NCI-H146 treated with DMSO at 0.1 percent for 48 hours (cell line): ENCODE data around the gene LASP1.

Source experiments
- DNase-seq: peaks from one replicate; lab custom pipeline; 2025; ENCODE audit not compliant: unreplicated experiment; lab: John Stamatoyannopoulos, UW

Gene LASP1

DNA sequence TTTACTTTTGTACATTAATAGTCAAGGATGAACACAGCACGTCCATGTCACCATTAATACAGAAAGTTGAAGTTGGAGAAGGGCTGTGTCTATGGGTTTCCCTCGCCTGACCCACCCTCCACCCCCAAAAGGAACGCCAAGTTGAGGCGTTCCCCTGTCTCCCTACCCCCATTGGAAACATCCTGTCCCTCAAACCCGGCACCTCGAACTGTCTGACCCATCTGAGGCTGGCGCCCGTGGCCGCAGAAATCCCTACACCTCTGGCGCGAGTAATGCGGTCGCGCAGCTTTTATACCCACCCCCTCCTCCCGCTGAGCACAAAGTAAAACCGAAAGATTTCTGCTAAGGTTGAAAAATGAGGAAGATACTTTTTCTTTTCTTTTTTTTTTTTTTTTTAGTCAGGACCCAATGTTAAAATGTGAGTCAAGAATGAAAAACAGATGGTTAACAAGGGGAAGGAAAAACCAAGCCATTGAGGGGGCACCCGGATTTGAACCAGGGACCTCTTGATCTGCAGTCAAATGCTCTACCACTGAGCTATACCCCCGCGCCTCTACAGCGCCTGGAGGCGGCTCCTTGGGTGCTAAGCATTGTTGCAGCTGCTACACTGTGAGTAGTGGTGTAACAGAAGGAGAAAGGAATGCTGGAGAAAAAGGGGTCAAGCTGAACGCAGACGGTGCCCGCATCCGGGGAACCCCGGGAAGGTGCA is 887 bp upstream of the LASP1 start:
- DNase-seq: peak; percentile 80

DNA sequence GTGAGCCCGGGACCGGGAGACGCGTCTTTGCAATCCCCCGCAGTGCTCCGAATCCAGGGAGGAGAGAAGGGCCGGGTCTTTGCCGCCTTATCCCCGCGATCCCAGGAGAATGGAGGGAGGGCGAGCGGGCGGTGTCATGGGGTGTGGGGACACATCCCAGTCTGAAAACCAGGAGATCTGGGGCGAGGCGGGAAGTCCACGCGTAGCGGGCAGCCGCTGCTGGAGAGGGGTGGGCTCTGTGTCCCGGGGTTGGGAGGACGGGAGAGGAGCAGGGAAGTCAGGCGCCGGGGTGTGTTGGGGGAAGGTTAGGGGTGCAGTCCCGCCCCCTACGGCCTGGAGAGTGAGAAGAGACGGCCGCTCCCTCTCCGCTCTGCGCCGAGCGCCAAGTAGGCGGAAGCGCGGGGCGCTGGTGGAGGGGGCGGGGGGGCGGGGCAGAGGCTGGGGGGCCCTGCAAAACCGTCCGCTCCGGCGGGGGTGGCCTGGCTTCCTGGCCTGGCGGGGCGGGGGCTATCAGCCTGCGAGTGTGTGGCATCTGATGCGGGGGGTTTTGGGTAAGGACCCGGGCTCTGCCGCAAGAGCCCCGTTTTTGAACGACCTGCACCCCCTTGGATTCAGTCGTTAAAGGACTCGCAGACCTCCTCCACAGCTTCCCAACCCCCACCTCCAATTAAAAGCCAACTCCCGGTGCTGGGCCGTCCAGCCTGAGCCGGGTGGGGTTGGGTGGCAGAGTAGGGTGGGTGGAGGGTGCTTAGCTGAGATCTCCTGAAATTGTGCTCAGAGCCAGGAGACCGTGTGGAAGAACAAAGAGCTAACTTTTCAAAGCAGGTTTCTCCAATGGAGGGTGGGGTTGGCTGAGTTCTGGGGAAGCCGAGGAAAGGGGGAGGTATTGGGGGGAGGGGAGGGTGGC is 654 bp downstream of the LASP1 start:
- peak; percentile 39 for DNase-seq

DNA sequence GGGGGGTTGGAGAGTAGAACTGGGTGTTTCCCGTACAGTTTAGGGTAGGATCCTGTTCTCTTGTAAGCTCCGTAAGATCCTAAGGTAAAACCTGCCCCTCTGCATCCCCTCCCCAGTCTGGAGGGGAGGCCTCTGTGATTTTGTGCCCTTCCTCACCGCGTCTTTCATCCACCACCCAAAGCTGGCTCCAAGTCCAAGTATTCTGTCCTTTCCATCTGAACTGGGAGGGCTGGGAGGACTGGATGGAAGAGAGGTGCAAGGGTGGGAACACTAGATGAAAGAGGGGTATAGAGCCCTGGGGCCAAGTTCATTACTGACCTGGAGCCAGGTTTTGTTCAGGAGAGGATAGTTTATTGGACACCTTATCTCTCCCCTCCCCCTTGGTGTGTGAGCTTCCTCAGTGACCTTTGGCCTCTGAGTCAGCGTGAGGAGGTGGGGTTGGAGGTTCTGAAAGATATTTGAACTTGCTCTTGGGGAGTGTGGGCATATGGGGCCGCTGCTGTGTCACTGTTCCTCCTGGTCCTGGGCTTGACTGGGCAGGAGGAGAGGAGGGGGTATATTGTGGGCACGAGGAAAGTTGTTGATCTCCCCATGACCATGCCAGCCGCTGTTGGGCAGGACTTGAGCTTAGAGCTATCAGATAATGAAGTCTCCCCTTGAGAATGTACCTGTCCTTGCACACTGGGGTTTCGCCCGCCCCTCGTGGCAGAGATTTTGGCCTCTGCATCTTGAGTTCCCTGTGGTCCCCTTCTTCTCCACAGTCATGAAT is 1.6 kb downstream of the LASP1 start:
- DNase-seq: no peak

DNA sequence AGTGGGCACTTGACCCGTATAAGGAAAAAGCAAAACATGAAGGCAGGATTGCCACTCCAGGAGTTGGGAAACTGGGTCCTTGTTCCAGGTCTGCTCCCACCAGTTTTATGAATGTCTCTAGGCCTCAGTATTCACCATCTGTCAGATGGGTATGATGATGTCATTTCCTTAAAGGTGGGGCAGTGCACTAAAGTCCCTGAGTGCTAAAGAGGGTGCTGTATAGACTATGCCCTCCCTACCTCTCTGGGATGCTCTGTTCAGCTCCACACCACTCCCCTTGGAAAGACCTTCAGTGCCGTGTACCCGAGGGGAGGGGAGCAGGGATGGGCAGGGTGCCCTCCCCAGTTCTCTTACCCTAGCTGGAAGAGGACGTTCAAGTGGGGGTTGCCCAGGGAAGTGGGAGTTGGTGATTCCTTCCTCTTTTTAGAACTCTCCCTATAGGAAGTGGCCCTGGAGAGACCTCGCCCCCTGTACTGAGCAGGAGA is 2.2 kb downstream of the LASP1 start:
- DNase-seq: no peak

DNA sequence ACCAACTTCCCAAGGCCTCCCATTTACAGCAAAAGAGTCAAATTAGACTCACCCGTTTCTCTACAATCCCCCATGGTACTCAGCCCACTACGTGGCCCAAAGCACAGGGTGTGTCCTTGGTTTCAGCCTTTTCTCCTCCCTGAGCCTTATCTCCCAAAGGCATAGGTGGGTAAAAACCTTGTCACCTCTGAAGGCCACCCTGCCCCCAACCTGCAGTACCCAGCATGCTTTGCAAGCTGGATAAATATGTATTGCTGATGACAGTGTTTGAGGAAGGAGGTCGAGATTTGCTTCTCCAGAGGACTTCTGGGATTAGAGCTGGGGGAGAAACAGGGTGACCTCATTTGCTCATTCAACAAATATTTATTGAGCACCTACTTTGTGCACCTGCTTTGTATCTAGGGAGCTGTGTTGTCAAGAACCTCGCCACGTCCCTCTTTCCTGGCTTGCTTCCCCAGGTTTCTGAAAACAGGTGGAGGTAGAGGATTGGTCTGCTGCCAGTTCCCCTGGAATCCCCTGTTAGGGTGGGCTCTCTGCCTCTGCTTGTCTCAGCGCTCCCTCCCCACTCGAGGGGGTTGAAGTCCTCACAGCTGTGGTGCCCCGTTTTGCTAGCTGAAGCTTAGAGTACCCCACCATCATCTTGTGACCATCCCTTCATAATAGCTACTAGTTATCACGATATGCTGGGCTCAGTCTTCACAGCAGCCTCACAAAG is 3.0 kb downstream of the LASP1 start:
- DNase-seq: no peak

DNA sequence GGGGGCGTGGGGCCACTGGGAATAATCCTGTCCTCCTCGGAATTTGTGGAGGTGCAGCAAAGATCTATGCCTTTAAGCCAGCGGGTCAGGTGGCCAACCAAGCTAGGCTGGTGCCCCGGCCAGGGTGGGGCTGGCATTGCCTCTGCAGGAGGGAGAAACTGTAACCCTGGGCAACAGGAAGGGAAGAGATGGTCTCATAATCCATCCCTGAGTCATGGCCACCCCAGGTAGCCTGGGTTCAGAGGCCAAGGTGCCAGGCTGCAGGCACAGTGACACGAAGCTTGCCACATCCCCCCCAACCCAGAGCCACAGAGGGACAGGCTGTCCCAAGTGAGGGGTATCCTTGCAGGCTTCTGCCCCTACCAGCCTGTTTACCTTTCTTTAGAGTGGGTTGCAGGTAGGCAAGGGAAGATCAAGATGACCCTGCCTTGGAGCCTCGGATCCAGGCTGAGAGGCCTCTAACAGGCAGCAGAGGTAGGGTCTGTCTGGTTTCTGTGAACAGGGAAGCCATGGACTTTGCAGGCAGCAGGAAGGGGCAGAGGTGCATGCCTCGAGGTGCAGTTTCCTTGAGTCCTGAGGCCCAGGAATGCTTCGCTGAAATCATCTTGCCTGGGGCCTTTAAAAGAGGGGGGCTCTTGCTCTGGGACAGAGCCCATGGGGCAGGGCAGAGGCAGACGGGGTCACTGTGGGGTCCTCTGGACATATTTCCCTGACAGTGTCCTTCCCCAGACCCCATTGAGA is 4.0 kb downstream of the LASP1 start:
- no peak for DNase-seq

DNA sequence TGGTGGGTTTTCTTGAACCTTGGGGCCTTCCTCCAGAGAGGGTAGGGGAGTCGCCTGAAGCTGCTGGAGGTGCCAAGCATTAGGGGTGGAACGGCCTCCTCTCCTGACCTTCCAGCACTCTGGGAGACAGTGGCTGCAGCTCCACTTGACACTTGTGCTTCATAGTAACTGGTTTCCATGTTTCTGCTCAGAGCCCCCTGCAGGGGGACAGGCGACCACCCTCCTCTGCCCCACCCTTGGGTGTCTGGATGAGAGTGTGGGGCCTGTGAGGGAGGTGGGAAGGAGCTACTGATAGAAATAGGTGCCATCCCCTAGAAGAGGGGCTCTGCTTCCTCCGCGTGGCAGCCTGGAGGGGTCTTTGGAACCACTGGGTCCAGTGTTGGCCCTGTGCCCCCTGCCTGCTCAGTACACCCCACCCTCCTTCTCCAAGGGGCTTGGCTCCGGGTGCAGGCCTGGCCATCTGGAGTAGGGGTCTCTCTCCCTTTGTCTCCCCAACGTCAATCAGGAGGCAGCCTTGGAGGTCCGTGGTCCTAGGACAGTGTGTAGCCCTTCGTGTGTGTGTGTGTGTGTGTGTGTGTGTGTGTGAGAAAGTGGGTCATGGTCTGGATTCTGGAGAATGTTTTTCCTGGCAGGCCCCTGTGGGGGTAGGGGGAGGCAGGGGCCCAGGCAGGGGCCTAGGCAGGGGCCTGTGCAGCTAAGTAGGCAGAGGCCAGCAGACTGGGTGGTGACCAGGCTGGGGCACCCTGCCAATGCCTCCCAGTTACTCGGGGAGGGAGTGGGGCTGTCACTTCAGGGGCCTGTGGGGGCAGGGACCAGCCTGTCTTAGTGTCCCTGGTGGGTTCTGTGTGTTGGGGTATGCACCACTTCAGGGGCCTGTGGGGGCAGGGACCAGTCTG is 4.9 kb downstream of the LASP1 start:
- no peak for DNase-seq

DNA sequence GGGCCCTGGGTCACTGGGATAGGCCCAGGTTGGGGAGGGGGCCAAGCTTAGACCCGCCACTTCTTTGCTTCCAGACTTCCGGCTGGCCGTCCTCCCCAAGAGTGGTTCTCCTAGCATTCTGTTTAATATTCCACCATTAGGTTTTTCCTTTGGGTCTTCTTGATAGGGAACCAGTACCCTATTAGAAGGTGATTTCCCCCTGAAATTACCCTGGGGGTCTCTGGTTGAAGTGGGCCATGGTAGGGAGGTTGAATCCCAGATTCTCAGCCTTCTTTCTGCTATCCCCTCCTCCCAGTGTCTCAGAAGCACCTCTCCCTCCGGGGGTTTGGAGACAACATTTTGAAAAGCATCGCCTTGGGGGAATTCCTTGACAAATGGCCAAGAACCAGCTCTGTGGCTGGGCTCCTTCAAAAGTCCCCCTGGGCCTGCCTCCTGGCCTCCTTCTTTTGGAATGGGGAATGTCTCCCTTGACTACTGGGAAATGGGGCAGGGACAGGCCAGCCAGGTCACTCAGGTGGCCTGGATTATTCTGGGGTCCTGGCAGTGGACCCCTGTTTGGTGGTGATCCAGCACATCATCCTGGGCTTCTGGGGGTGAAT is 5.7 kb downstream of the LASP1 start:
- DNase-seq: no peak

DNA sequence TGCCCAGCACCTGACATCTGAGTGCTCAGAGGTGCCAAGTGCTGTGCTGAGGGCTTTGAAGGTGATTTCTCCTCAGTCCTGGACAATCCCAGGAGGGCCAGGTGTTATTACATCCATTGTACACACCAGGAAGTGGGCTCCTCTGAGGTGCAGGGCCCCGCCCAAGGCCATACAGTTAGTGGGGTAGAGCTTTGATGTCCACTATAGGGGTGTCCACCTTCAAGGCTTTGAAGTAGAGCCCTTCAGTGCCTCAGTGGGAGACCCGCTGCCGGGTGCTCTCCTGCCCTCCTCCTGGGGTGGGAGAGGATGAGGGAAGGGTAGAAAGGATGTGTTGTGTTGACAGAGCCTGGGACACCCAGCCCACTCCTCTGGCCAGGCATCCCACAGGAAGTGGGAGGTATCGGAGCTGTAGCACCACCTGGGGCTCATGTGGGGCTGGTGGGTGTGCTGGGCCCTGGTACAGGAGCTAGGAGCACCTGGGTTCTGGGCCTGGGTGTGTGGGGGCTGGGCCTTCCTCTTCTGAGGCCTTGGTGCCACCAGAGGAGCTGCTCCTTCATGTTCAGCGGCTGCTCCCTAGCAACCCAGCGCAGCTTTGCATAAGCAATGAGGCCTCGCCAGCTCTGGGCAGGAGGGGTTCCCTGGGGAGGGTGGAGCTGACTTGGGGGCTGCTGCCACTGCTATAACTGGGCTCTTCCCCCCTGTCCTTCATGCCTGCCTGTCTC is 7.4 kb downstream of the LASP1 start:
- no peak for DNase-seq

DNA sequence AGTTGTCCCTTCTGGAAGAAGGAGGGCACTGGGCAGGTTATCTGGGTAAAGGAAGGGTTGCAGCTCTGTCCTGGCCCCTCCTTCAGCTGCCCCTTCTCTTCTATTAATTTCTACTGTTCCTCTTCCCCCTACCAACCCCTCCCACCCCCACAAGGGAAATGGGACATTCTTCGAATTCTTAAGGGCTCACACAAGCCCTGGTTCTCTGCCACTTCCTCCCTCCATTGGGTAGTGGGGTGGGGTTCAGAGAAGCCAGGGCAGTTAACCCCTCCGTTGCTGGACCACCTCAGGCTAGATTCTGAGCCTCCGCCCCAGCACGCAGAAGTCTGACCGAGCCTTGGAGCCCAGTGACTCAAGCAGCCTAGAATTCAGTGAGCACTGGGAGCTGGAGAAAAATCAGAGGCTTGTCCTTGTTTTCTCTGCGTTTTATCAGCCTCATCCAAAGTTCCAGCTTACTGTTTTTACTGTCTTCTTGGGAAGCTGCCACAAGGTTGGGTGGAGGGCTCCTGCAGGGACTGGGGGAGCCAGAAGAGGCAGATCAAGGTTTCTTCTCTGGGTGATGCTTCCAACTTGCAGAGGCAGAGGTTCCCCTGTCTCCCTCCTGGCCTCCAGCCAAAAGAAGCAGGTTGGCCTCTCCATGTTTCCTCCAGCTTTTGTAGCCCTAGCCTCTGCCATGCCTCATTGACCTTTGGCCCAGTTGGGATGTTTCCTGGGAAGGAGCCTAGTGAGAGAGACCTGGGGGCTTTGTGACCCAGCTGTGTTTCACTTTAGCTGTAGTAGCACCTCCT is 10.2 kb downstream of the LASP1 start:
- DNase-seq: no peak

DNA sequence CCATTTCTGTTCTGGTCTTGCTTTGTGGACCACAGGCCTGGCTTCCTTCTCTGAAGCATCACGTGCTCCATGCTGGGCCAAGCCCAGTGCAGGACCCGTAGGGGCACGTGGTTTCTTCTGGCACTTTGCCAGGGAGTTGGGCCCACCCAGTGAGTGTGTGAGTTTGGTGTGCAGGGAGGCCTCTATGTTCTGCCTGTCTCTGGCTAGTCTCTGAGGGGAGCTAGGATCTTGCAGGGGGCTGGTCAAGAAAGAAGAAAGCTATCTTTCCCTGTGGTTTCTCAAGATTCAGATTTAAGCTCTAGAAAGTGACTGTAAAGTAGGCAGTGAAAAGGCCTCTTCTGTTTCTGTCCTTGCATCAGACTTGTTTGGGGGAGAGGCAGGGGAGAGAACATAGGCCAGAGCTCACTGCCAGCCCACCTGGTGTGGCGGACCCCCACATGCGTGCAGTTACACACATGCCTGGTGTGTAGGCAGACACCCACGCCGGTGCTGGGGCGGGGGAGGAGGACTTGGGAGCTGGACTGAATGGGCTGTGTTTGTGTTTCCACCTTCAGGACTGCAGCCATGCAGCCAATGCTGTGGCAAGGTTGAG is 11.8 kb downstream of the LASP1 start:
- DNase-seq: no peak

DNA sequence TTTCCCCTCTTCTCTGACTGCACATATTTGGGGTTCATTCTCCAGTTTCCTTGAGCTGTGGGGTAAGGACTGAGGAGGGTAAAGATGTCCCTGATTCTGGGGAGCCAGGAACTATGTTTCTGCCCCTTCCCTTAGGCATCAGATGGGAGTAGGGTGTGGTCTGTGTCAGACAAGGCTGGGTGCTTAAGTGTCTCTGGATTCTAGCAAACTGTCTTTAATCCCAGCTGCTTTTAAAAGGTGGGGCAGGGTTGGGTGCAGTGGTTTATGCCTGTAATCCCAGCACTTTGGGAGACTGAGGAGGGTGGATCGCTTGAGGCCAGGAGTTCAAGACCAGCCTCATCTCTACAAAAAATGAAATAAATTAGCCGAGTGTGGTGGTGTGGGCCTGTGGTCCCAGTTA is 13.0 kb downstream of the LASP1 start:
- DNase-seq: no peak

DNA sequence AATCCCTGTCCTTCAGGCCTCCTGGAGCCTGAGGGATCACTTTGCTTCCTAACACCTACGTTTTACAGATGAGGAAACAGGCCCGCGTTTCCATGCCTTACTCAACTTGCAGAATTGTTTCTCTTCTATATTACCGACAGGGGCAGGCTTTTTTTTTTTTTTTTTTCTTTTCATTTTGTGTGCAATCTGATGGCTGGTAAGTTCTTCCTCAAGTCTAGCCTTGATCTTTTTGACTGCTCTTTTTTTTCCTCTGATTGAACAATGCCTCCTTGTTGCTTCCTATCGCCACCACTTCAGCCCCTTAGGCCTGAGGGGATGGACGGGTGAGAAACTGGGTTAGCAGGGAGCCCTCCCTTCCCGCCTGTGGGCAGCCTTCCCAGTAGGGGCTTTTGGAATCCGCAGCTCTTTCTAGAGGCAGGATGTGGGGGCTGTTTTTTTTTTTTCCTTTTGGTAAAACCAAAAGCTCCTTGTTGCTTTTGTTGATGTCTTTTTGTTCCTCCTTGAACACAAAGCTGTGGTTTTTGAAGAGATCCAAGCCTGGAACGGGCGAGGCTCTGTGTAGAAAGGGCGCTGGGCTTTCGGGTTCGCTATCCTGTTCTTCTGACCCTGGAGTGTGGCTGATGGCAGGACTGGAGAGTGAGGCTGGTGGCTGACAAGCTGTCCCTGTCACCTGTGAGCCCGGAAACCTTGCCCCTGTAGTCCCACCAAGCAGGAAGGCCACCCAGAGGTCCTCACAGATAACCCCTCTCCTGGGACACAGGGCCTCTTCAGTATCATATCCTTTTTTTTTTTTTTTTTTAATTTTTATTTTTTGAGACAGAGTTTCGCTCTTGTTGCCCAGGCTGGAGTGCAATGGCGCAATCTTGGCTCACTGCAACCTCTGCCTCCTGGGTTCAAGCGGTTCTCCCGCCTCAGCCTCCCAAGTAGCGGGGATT is 14.0 kb downstream of the LASP1 start:
- DNase-seq: no peak

DNA sequence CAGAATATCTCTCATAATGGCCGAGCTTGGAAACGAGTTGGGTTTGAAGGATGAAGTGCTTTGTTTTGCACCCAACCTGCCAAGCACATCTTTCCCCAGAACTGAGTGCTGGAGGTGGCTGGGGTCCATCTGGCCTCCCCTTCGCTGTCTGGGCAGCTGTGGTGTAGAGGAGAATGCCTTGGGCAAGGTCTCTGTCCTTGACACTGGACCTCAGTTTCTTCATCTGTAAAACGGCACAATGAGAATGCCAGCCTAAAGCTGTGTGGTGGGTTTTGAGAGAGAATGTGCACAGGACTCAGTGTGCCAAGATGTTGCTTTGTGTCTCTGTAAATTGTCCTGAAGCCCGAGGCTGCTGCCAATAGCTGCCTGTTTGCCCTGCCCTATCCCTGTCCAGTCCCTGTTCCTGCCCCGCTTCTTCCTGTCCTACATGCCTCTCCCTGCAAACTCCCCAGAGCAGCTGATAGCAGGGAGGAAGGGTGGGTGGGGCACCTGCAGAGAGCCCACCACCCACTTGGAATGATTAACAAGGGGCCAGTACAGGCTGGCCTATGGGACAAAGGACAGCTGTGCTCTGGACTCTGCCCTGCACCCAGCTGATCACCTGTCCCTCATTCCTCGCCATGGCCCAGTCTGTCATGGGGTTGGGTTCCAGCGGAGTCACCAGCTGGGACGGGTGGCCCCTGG is 15.3 kb downstream of the LASP1 start:
- DNase-seq: no peak
